ENCODE data around the gene RNF151. TPM values are rescaled to one million over a fixed set of nuclear protein-coding genes. Genes with fewer than 3 reads are reported as not detected.

RNF151 gene
- total and polyA plus RNA-seq, 2 donors (not counting 1 experiment from before 2014, with no cell fraction given), result not detected

GRCh38 chr16:2007081-2007836, 40.6 kb downstream of the RNF151 start:
- DNase-seq (ENCODE audit: low read depth in 2 of 2), result no peak
- Histone ChIP-seq H4K20me1 (ENCODE audit: control insufficient read depth, extremely low read depth, insufficient read depth, low read length) (no peaks in the 10 kb centered on the region), H3K4me3 (replicated peaks in 1 of 4; ENCODE audit: control extremely low read depth in 1 of 4, insufficient read depth in 1 of 4, low read depth in 3 of 4, low read length in 4 of 4) (peak overlapping the region; percentile 58 to 82 (median 71)), H3K9me3 (ENCODE audit: control insufficient read depth, insufficient read depth, low read depth, low read length) (no peaks in the 10 kb centered on the region), H2AFZ (ENCODE audit: low read length) (no peak overlapping the region), H3K27me3 (ENCODE audit: control insufficient read depth, insufficient read depth, low read length) (no peaks in the 10 kb centered on the region), H3K4me1 (ENCODE audit: control insufficient read depth, extremely low read depth, insufficient read depth, low read length) (peaks cover 24% of the 10 kb centered on the region), H3K79me2 (ENCODE audit: control insufficient read depth, insufficient read depth, low read length) (peaks cover 71% of the 10 kb centered on the region), H3K36me3 (ENCODE audit: control insufficient read depth, insufficient read depth, low read length) (peaks cover 18% of the 10 kb centered on the region), H3K27ac (ENCODE audit: insufficient read depth, low read length) (peak overlapping the region; percentile 59), H3K4me2 (ENCODE audit: extremely low read depth, insufficient read depth, low read length) (peak overlapping the region; percentile 95), H3K9ac (ENCODE audit: insufficient read depth, low read length) (peak overlapping the region; percentile 33)
- TF ChIP-seq CTCF (conservative IDR thresholded peaks at IDR 0.05 in 1 of 2, IDR thresholded peaks at IDR 0.05 in 1 of 2; ENCODE audit: low read depth in 1 of 2, low read length in 2 of 2), result no peak
- TF ChIP-seq EZH2 (IDR thresholded peaks at IDR 0.05; ENCODE audit: low read length, missing control alignments), result no peak

GRCh38 chr16:2008009-2008526, 41.4 kb downstream of the RNF151 start:
- DNase-seq (ENCODE audit: low read depth in 2 of 2), result peak; percentile 64 to 70
- H3K4me2 ChIP-seq (ENCODE audit: extremely low read depth, insufficient read depth, low read length), result peak overlapping the region; percentile 95
- no peaks in the 10 kb centered on the region for H3K9me3 ChIP-seq (ENCODE audit: control insufficient read depth, insufficient read depth, low read depth, low read length)
- peaks cover 12% of the 10 kb centered on the region for H3K36me3 ChIP-seq (ENCODE audit: control insufficient read depth, insufficient read depth, low read length)
- H3K9ac ChIP-seq (ENCODE audit: insufficient read depth, low read length), result no peak overlapping the region
- peak overlapping the region; percentile 58 to 82 (median 71) for H3K4me3 ChIP-seq (replicated peaks in 1 of 4; ENCODE audit: control extremely low read depth in 1 of 4, insufficient read depth in 1 of 4, low read depth in 3 of 4, low read length in 4 of 4)
- H3K79me2 ChIP-seq (ENCODE audit: control insufficient read depth, insufficient read depth, low read length), result peaks cover 66% of the 10 kb centered on the region
- H3K27me3 ChIP-seq (ENCODE audit: control insufficient read depth, insufficient read depth, low read length), result no peaks in the 10 kb centered on the region
- no peak overlapping the region for H2AFZ ChIP-seq (ENCODE audit: low read length)
- TF ChIP-seq EZH2 (IDR thresholded peaks at IDR 0.05; ENCODE audit: low read length, missing control alignments) (no peak), CTCF (conservative IDR thresholded peaks at IDR 0.05 in 1 of 2, IDR thresholded peaks at IDR 0.05 in 1 of 2; ENCODE audit: low read depth in 1 of 2, low read length in 2 of 2) (no peak)
- peak overlapping the region; percentile 85 for H3K27ac ChIP-seq (ENCODE audit: insufficient read depth, low read length)
- no peaks in the 10 kb centered on the region for H4K20me1 ChIP-seq (ENCODE audit: control insufficient read depth, extremely low read depth, insufficient read depth, low read length)
- H3K4me1 ChIP-seq (ENCODE audit: control insufficient read depth, extremely low read depth, insufficient read depth, low read length), result peaks cover 24% of the 10 kb centered on the region

- DNase-seq (ENCODE audit: low read depth in 2 of 2), result peak in 1 of 2 donors; percentile 59
- H2AFZ ChIP-seq (ENCODE audit: low read length), result no peak overlapping the region
- H3K79me2 ChIP-seq (ENCODE audit: control insufficient read depth, insufficient read depth, low read length), result peaks cover 60% of the 10 kb centered on the region
- H3K36me3 ChIP-seq (ENCODE audit: control insufficient read depth, insufficient read depth, low read length), result peaks cover 7% of the 10 kb centered on the region
- H3K27ac ChIP-seq (ENCODE audit: insufficient read depth, low read length), result peak overlapping the region; percentile 85
- H3K4me3 ChIP-seq (replicated peaks in 1 of 4; ENCODE audit: control extremely low read depth in 1 of 4, insufficient read depth in 1 of 4, low read depth in 3 of 4, low read length in 4 of 4), result peak overlapping the region; percentile 58 to 82 (median 71)
- H3K9ac ChIP-seq (ENCODE audit: insufficient read depth, low read length), result peak overlapping the region; percentile 97
- H4K20me1 ChIP-seq (ENCODE audit: control insufficient read depth, extremely low read depth, insufficient read depth, low read length), result no peaks in the 10 kb centered on the region
- TF ChIP-seq CTCF (conservative IDR thresholded peaks at IDR 0.05 in 1 of 2, IDR thresholded peaks at IDR 0.05 in 1 of 2; ENCODE audit: low read depth in 1 of 2, low read length in 2 of 2) (no peak), EZH2 (IDR thresholded peaks at IDR 0.05; ENCODE audit: low read length, missing control alignments) (no peak)
- H3K4me2 ChIP-seq (ENCODE audit: extremely low read depth, insufficient read depth, low read length), result peak overlapping the region; percentile 95
- no peaks in the 10 kb centered on the region for H3K27me3 ChIP-seq (ENCODE audit: control insufficient read depth, insufficient read depth, low read length)
- H3K9me3 ChIP-seq (ENCODE audit: control insufficient read depth, insufficient read depth, low read depth, low read length), result no peaks in the 10 kb centered on the region
- H3K4me1 ChIP-seq (ENCODE audit: control insufficient read depth, extremely low read depth, insufficient read depth, low read length), result peaks cover 24% of the 10 kb centered on the region
Measured at GRCh38 chr16:2008631-2009163, 42.0 kb downstream of the RNF151 start.
